GM12892 (cell line): Measurements from ENCODE around the gene CFAP299.

Experiments
- POLR2A ChIP-seq: IDR thresholded peaks from 2 replicates; pipeline ENCODE4 v1.6.1; 2011; ENCODE audit warnings: low read depth, low read length, control low read depth
- POLR2AphosphoS5 ChIP-seq: IDR thresholded peaks from 2 replicates; pipeline ENCODE4 v1.6.1; 2011; ENCODE audit warnings: low read depth, low read length, control low read depth
- TAF1 ChIP-seq: IDR thresholded peaks from 2 replicates; pipeline ENCODE4 v1.6.1; 2011; ENCODE audit warnings: low read depth, mild to moderate bottlenecking, control low read depth, low read length, borderline replicate concordance

DNA sequence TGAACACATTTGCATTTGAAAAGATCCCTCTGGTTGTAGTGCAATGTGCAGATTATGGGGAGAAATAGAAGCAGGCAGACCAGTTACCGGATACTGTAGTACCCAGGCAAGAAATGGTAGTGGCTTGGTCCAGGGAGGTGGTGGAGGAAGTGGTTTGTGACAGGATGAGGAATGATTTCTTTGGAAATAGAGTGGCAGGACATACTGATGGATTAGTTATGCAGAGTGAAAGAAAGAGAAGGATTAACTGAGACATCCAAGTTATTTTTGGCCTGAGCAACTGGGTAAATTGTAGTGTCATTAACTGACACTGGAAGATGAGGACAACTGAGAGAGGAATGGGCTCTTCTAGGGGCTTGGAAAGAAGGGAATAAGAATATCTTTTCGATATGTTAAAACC is 139.7 kb downstream of the CFAP299 start:
- TF ChIP-seq POLR2A (no peak), TAF1 (no peak), POLR2AphosphoS5 (no peak)
